Fibroblast of villous mesenchyme (primary cell): ENCODE measurements around the gene FHOD3. TPM values are rescaled to one million over a fixed set of nuclear protein-coding genes. Genes with fewer than 3 reads are reported as not detected.
A peak's percentile ranks its signal among the peaks of the same experiment; 100 is the strongest.

Source experiments
- DNase-seq: peaks from one replicate; pipeline ENCODE4 v3.0.0-alpha.2; 2010; ENCODE audit warnings: low read depth
- H3K4me3 ChIP-seq: 2 replicates; pipeline ENCODE4 v1.5.1; 2011; ENCODE audit warnings: low read depth, mild to moderate bottlenecking, low read length
- CTCF ChIP-seq: IDR thresholded peaks from 2 replicates; pipeline ENCODE4 v1.5.1; 2012; ENCODE audit warnings: low read depth, mild to moderate bottlenecking, low read length; ENCODE audit not compliant: insufficient read depth
- total RNA-seq: library from RNA; depleted of rRNA; stranded (reverse); fragments of >200 nt; gene quantifications from 2 replicates; pipeline ENCODE4 v1.2.3, GENCODE V29; 2012

The FHOD3 gene
- total RNA-seq, 1 donor, result 5.2 TPM

GRCh38 chr18:36309436-36310391, 12.2 kb downstream of the FHOD3 start:
- DNase-seq, result peak; percentile 92
- no peak for TF ChIP-seq CTCF
- H3K4me3 ChIP-seq, result no peak overlapping the region

GRCh38 chr18:36311026-36311570, 13.6 kb downstream of the FHOD3 start:
- TF ChIP-seq CTCF, result no peak
- H3K4me3 ChIP-seq, result no peak overlapping the region
- no peak for DNase-seq

GRCh38 chr18:36312806-36313395, 15.4 kb downstream of the FHOD3 start:
- no peak for DNase-seq
- TF ChIP-seq CTCF, result no peak
- no peak overlapping the region for H3K4me3 ChIP-seq

GRCh38 chr18:36314098-36314497, 16.6 kb downstream of the FHOD3 start:
- H3K4me3 ChIP-seq, result no peak overlapping the region
- no peak for TF ChIP-seq CTCF
- peak; percentile 40 for DNase-seq

- TF ChIP-seq CTCF, result no peak
- H3K4me3 ChIP-seq, result no peak overlapping the region
- peak; percentile 74 for DNase-seq
Observed at GRCh38 chr18:36314754-36315153, 17.2 kb downstream of the FHOD3 start.

GRCh38 chr18:36315736-36316135, 18.2 kb downstream of the FHOD3 start:
- H3K4me3 ChIP-seq, result no peak overlapping the region
- DNase-seq, result no peak
- TF ChIP-seq CTCF, result no peak
